ENCODE results near the gene COG8. TPM values are rescaled to one million over a fixed set of nuclear protein-coding genes. Genes with fewer than 3 reads are reported as not detected.

COG8 gene
- total and polyA plus RNA-seq, 2 of the 8 experiments (the other 6 are each of a cell fraction or from before 2014, with no cell fraction given) = 49.1 to 55.6 TPM

- H3K9me3 ChIP-seq (ENCODE audit: insufficient read depth in 2 of 2, low read depth in 1 of 2, low read length in 1 of 2) = no peaks in the 10 kb centered on the region
- peak overlapping the region; percentile 81 for H4K91ac ChIP-seq (replicated peaks; ENCODE audit: insufficient read length, low read length)
- no peaks in the 10 kb centered on the region for H3K23me2 ChIP-seq (ENCODE audit: low read depth, low read length)
- H3K79me1 ChIP-seq (ENCODE audit: low read depth, low read length) = no peaks in the 10 kb centered on the region
- no peaks in the 10 kb centered on the region for H3K27me3 ChIP-seq (replicated peaks in 1 of 4; ENCODE audit: control insufficient read depth in 3 of 4, extremely low read depth in 1 of 4, insufficient read depth in 3 of 4, low read length in 3 of 4)
- peak overlapping the region; percentile 67 to 97 (median 84) for H3K9ac ChIP-seq (replicated peaks in 1 of 4; ENCODE audit: extremely low read depth in 1 of 4, low read depth in 3 of 4, low read length in 3 of 4)
- peak overlapping the region; percentile 85 to 96 (median 92) for H3K4me3 ChIP-seq (ENCODE audit: extremely low read depth in 1 of 4, insufficient read depth in 2 of 4, low read depth in 3 of 4, low read length in 4 of 4)
- H3K4ac ChIP-seq (replicated peaks; ENCODE audit: insufficient read length, low read depth, low read length) = peak overlapping the region; percentile 57
- 29% methylated on average over 6 of the region's 6 CpGs; no CpG with 5 or more reads in 1 of the 2 experiments for WGBS, 2 experiments (ENCODE audit: extremely low coverage in 1 of 2, insufficient coverage in 1 of 2, insufficient read length in 1 of 2, insufficient replicate concordance in 2 of 2, low coverage in 1 of 2, low lambda C conversion rate in 2 of 2, missing lambda C conversion rate in 1 of 2)
- H3K14ac ChIP-seq (ENCODE audit: insufficient read length) = no peak overlapping the region
- H2AFZ ChIP-seq (ENCODE audit: low read length) = no peak overlapping the region
- FAIRE-seq (no peak), DNase-seq (ENCODE audit: low read depth in 1 of 2, low spot score in 2 of 2) (no peak)
- no peak overlapping the region for H3K18ac ChIP-seq (ENCODE audit: extremely low read depth, low read length)
- H2BK12ac ChIP-seq (ENCODE audit: low read depth, low read length) = no peak overlapping the region
- ChIA-PET CTCF (ENCODE audit: partially characterized antibody) (interaction anchor here (1.1 to 1.9 kb wide), 3 partner anchors 11 to 370 kb away, joined by 3 to 8 read pairs (median 3); partner anchors contain the start of gene NOB1), POLR2A (ENCODE audit: partially characterized antibody) (interaction anchor here (0.9 to 2.6 kb wide), 4 partner anchors 8 to 370 kb away, joined by 3 to 7 read pairs (median 4); partner anchors contain the start of gene NOB1)
- no peak overlapping the region for H2AK5ac ChIP-seq (ENCODE audit: low read depth, low read length)
- H3K27ac ChIP-seq (ENCODE audit: low read depth, low read length) = 0 out of 2 replicates have a peak overlapping the region, but pooled peaks have one; percentile 2
- no peak overlapping the region for H2BK20ac ChIP-seq (ENCODE audit: low read length)
- H4K20me1 ChIP-seq (replicated peaks in 1 of 2; ENCODE audit: control insufficient read depth in 1 of 2, insufficient read depth in 2 of 2, low read length in 2 of 2) = no peaks in the 10 kb centered on the region
- no peak overlapping the region for H2BK5ac ChIP-seq (ENCODE audit: low read depth, low read length)
- no peak overlapping the region for H2BK15ac ChIP-seq (ENCODE audit: low read length)
- peaks cover 7 to 34% (median 18%) of the 10 kb centered on the region in 4 experiments; a peak in 7 of 8 replicates for H3K36me3 ChIP-seq (ENCODE audit: control insufficient read depth in 2 of 4, insufficient read depth in 4 of 4, low read length in 3 of 4)
- H2BK120ac ChIP-seq (replicated peaks; ENCODE audit: low read depth, low read length) = no peak overlapping the region
- H3K4me2 ChIP-seq (ENCODE audit: insufficient read depth in 1 of 2, low read depth in 2 of 2, low read length in 2 of 2) = peak overlapping the region; percentile 63 to 67
- peaks cover 5 to 36% of the 10 kb centered on the region in 2 experiments for H3K79me2 ChIP-seq (ENCODE audit: control insufficient read depth in 1 of 2, insufficient read depth in 2 of 2, low read length in 2 of 2)
- no peak overlapping the region for H4K5ac ChIP-seq (ENCODE audit: insufficient read length, low read depth, low read length)
- no peaks in the 10 kb centered on the region; a peak in 1 of 7 replicates for H3K4me1 ChIP-seq (replicated peaks in 1 of 4; ENCODE audit: control insufficient read depth in 3 of 4, insufficient read depth in 4 of 4, low read length in 3 of 4)
- H3K56ac ChIP-seq (replicated peaks; ENCODE audit: insufficient read length, low read depth, low read length) = no peak overlapping the region
- H3K23ac ChIP-seq (ENCODE audit: insufficient read length) = no peak overlapping the region
- H4K8ac ChIP-seq (ENCODE audit: extremely low read depth, insufficient read depth, low read length) = no peak overlapping the region
- TF ChIP-seq POU5F1 (IDR thresholded peaks at IDR 0.05; ENCODE audit: low read depth, low read length) = no peak
- TF ChIP-seq CHD2 (IDR thresholded peaks at IDR 0.05; ENCODE audit: low read length) = no peak
- no peak for TF ChIP-seq NANOG (IDR thresholded peaks at IDR 0.05; ENCODE audit: insufficient read depth, low read depth, low read length, poor library complexity, severe bottlenecking)
- no peak for TF ChIP-seq RXRA (IDR thresholded peaks at IDR 0.05; ENCODE audit: insufficient read depth, low read depth, low read length)
- no peak for TF ChIP-seq HDAC2 (IDR thresholded peaks at IDR 0.05; ENCODE audit: borderline replicate concordance in 1 of 2, low read depth in 2 of 2, low read length in 2 of 2)
- TF ChIP-seq GABPA (IDR thresholded peaks at IDR 0.05; ENCODE audit: borderline replicate concordance, insufficient read depth, low read length) = no peak
- no peak for TF ChIP-seq CREB1 (IDR thresholded peaks at IDR 0.05)
- no peak for TF ChIP-seq NRF1 (IDR thresholded peaks at IDR 0.05; ENCODE audit: low read depth, low read length)
- TF ChIP-seq SIN3A (conservative IDR thresholded peaks at IDR 0.05 in 1 of 2, IDR thresholded peaks at IDR 0.05 in 1 of 2; ENCODE audit: low read depth in 1 of 2, low read length in 2 of 2) = no peak
- no peak for TF ChIP-seq SP2 (IDR thresholded peaks at IDR 0.05; ENCODE audit: low read length)
- no peak for TF ChIP-seq TEAD4 (IDR thresholded peaks at IDR 0.05; ENCODE audit: low read depth, low read length)
- TF ChIP-seq RNF2 (IDR thresholded peaks at IDR 0.05; ENCODE audit: borderline replicate concordance, low read depth, low read length, missing control alignments, poor library complexity, severe bottlenecking) = no peak
- TF ChIP-seq SRF (IDR thresholded peaks at IDR 0.05; ENCODE audit: low read depth, low read length) = no peak
Observed at GRCh38 chr16:69384974-69385373, 45.6 kb upstream of the COG8 start.
